Esophagus muscularis mucosa (tissue), 3 donors: Measurements from ENCODE around the gene CIAPIN1.

Experiments
- POLR2A ChIP-seq: fragments of 450-650 bp; IDR thresholded peaks from one replicate; pipeline ENCODE4 v1.6.1; 2017; ENCODE audit warnings: antibody characterized with exemption, moderate library complexity, mild to moderate bottlenecking, low read depth
- POLR2AphosphoS5 ChIP-seq, 2 donors: sonication (generic); formaldehyde crosslinking; IDR thresholded peaks; one replicate each; pipeline ENCODE4 v1.6.1; 2017; ENCODE audit warnings: antibody characterized with exemption in 2 of 2
- TF ChIP-seq, protein P1 (sequence below), 3 experiments: fragments of 200-600 bp in 2 of 3; fragments of 450-650 bp in 1 of 3; sonication (generic) in 2 of 3; IDR thresholded peaks; one replicate each; pipeline ENCODE4 v1.5.1; 2017 to 2019; ENCODE audit warnings: antibody characterized with exemption in 3 of 3, mild to moderate bottlenecking in 2 of 3, moderate library complexity in 1 of 3

DNA sequence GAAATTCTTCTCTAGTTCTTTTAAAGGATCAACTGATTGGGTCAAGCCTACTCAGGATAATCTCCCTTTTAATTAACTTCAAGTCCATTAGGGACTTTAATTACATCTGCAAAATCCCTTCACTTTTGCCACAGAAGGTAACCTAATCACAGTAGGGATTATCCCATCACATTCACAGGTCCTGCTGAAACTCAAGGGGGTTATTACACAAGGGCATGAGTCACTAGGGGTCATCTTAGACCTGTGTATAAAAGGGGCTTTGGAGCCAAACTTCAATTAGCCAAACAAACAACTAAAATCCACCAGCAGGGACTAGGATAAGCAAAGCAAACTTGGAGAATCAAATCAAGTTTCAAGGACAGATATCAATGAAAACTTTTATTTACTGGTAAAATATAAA is 19.4 kb downstream of the CIAPIN1 start:
- no peak for TF ChIP-seq POLR2A
- TF ChIP-seq, protein P1, sequence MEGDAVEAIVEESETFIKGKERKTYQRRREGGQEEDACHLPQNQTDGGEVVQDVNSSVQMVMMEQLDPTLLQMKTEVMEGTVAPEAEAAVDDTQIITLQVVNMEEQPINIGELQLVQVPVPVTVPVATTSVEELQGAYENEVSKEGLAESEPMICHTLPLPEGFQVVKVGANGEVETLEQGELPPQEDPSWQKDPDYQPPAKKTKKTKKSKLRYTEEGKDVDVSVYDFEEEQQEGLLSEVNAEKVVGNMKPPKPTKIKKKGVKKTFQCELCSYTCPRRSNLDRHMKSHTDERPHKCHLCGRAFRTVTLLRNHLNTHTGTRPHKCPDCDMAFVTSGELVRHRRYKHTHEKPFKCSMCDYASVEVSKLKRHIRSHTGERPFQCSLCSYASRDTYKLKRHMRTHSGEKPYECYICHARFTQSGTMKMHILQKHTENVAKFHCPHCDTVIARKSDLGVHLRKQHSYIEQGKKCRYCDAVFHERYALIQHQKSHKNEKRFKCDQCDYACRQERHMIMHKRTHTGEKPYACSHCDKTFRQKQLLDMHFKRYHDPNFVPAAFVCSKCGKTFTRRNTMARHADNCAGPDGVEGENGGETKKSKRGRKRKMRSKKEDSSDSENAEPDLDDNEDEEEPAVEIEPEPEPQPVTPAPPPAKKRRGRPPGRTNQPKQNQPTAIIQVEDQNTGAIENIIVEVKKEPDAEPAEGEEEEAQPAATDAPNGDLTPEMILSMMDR (IDR thresholded peaks at IDR 0.05): no peak
- no peak for TF ChIP-seq POLR2AphosphoS5 (IDR thresholded peaks at IDR 0.05)
